H54 (cell line): ENCODE results near the gene GPC6.
A peak's percentile ranks its signal among the peaks of the same experiment; 100 is the strongest.

Source experiments
- DNase-seq: peaks from one replicate; pipeline ENCODE4 v3.0.0; 2011; ENCODE audit warnings: low spot score, mixed read lengths; ENCODE audit not compliant: insufficient read length
- FAIRE-seq: peaks from 3 replicates; lab custom pipeline; 2011; peaks lifted over from hg19 to GRCh38; lab: Jason Lieb, UNC
- POLR2A ChIP-seq: IDR thresholded peaks from 2 replicates; pipeline ENCODE4 v1.6.1; 2011; ENCODE audit warnings: low read depth, mild to moderate bottlenecking, low read length

Gene GPC6

GRCh38 chr13:94309997-94310855 is 1083.6 kb downstream of the GPC6 start:
- TF ChIP-seq POLR2A = no peak
- DNase-seq (peak; percentile 53), FAIRE-seq (peak; percentile 100)

GRCh38 chr13:94311893-94312292 is 1085.3 kb downstream of the GPC6 start:
- DNase-seq = no peak

GRCh38 chr13:94312511-94313216 is 1086.1 kb downstream of the GPC6 start:
- TF ChIP-seq POLR2A = no peak
- FAIRE-seq = peak; percentile 6
- no peak for DNase-seq

More at GRCh38 chr13:94311893-94312292, 1085.3 kb downstream of the GPC6 start:
- TF ChIP-seq POLR2A = no peak
- FAIRE-seq = no peak

- DNase-seq (no peak), FAIRE-seq (peak; percentile 84)
- no peak for TF ChIP-seq POLR2A
Measured at GRCh38 chr13:94313321-94313910, 1086.8 kb downstream of the GPC6 start.

GRCh38 chr13:94313926-94314325 is 1087.3 kb downstream of the GPC6 start:
- no peak for TF ChIP-seq POLR2A
- DNase-seq (no peak), FAIRE-seq (peak; percentile 60)

GRCh38 chr13:94315188-94315587 is 1088.6 kb downstream of the GPC6 start:
- DNase-seq = no peak
- TF ChIP-seq POLR2A = no peak
- peak; percentile 88 for FAIRE-seq

- no peak for TF ChIP-seq POLR2A
- DNase-seq (no peak), FAIRE-seq (peak; percentile 94)
Measured at GRCh38 chr13:94317063-94317491, 1090.5 kb downstream of the GPC6 start.

- no peak for TF ChIP-seq POLR2A
- peak; percentile 38 for FAIRE-seq
Measured at GRCh38 chr13:94318418-94318817, 1091.8 kb downstream of the GPC6 start.

GRCh38 chr13:94319501-94319900 is 1092.9 kb downstream of the GPC6 start:
- FAIRE-seq (peak; percentile 67), DNase-seq (no peak)
- no peak for TF ChIP-seq POLR2A

More at GRCh38 chr13:94318418-94318817, 1091.8 kb downstream of the GPC6 start:
- DNase-seq = no peak

- no peak for TF ChIP-seq POLR2A
- DNase-seq (no peak), FAIRE-seq (no peak)
Measured at GRCh38 chr13:94322925-94323763, 1096.5 kb downstream of the GPC6 start.

- FAIRE-seq (no peak), DNase-seq (no peak)
- TF ChIP-seq POLR2A = no peak
Measured at GRCh38 chr13:94323764-94324758, 1097.5 kb downstream of the GPC6 start.
